ENCODE measurements around the gene ST7L. TPM values are rescaled to one million over a fixed set of nuclear protein-coding genes. Genes with fewer than 3 reads are reported as not detected.

Gene ST7L
- total and polyA plus RNA-seq, 2 donors (not counting 3 experiments of a cell fraction or from before 2014, with no cell fraction given), result 12.3 to 28.4 TPM

GRCh38 chr1:112603012-112603411 lies 15.9 kb downstream of the ST7L start:
- H3K9me3 ChIP-seq (replicated peaks; ENCODE audit: control insufficient read depth, insufficient read depth, low read length), result no peaks in the 10 kb centered on the region
- DNase-seq (ENCODE audit: low read depth, low spot score), result no peak
- no peaks in the 10 kb centered on the region for H3K4me1 ChIP-seq (ENCODE audit: control insufficient read depth, extremely low read depth, insufficient read depth, low read length)
- no peak overlapping the region for H2AFZ ChIP-seq (ENCODE audit: low read depth, low read length)
- H3K36me3 ChIP-seq (ENCODE audit: control insufficient read depth in 2 of 2, extremely low read depth in 1 of 2, insufficient read depth in 2 of 2, low read length in 2 of 2), result peaks cover 8 to 13% of the 10 kb centered on the region in 2 experiments
- H3K27me3 ChIP-seq (ENCODE audit: control insufficient read depth in 2 of 2, insufficient read depth in 2 of 2, low read length in 2 of 2), result no peaks in the 10 kb centered on the region
- no peak overlapping the region for H3K9ac ChIP-seq (replicated peaks; ENCODE audit: extremely low read depth, insufficient read depth, low read length)
- H3K4me3 ChIP-seq (replicated peaks in 1 of 3; ENCODE audit: insufficient read depth in 1 of 3, low read depth in 1 of 3, low read length in 3 of 3), result no peak overlapping the region
- no peak for FAIRE-seq
- H3K9me1 ChIP-seq (replicated peaks; ENCODE audit: control insufficient read depth, extremely low read depth, insufficient read depth, low read length), result no peaks in the 10 kb centered on the region
- CTCF ChIA-PET, result interaction anchor here (0.9 kb wide), 1 partner anchor 101 kb away, joined by 5 read pairs; no protein-coding TSS in a partner anchor
- H3K27ac ChIP-seq (ENCODE audit: insufficient read depth, low read depth, low read length), result no peak overlapping the region
- TF ChIP-seq GATA2 (IDR thresholded peaks at IDR 0.05; ENCODE audit: insufficient read depth, insufficient read length, low read depth, low read length), result no peak
- no peak for TF ChIP-seq FOS (IDR thresholded peaks at IDR 0.05; ENCODE audit: borderline replicate concordance, insufficient read depth, low read length)
- no peak for TF ChIP-seq JUN (IDR thresholded peaks at IDR 0.05; ENCODE audit: borderline replicate concordance, insufficient read depth, insufficient read length, low read depth)
- TF ChIP-seq MYC (IDR thresholded peaks at IDR 0.05; ENCODE audit: low read depth, low read length), result no peak
- no peak for TF ChIP-seq POLR2AphosphoS5 (IDR thresholded peaks at IDR 0.05; ENCODE audit: insufficient read depth, low read depth, low read length)
- TF ChIP-seq POLR2A (IDR thresholded peaks at IDR 0.05; ENCODE audit: low read depth, low read length), result no peak
- no peak for TF ChIP-seq EZH2 (IDR thresholded peaks at IDR 0.05; ENCODE audit: borderline replicate concordance, low read depth, low read length, severe bottlenecking)
- no peak for TF ChIP-seq MAX (IDR thresholded peaks at IDR 0.05; ENCODE audit: insufficient read depth, insufficient read length)
- no peak for TF ChIP-seq CTCF (IDR thresholded peaks at IDR 0.05; ENCODE audit: extremely low read depth in 1 of 2, insufficient read depth in 1 of 2, low read depth in 1 of 2, low read length in 2 of 2)
- dilution Hi-C loops (cut with MboI; ENCODE audit: extremely low pct_ligation_motif_present, low sequenced_read_pairs) (no loop called here), intact Hi-C loops (cut with micrococcal nuclease) (no loop called here)
- POLR2A ChIA-PET, result no interaction called here
- H3K79me2 ChIP-seq (ENCODE audit: control insufficient read depth, insufficient read depth, low read length), result no peaks in the 10 kb centered on the region
- no TSS peak for BruUV-seq (replicated peaks)
- no peaks in the 10 kb centered on the region for H4K20me1 ChIP-seq (replicated peaks; ENCODE audit: control insufficient read depth, extremely low read depth, insufficient read depth, low read length)
- no peak overlapping the region for H3K4me2 ChIP-seq (ENCODE audit: insufficient read depth, low read length)
